ENCODE results near the gene MICAL2. TPM values are rescaled to one million over a fixed set of nuclear protein-coding genes. Genes with fewer than 3 reads are reported as not detected.

Gene MICAL2
- total and polyA plus RNA-seq, 2 of the 8 experiments (the other 6 are each of a cell fraction or from before 2014, with no cell fraction given), result 1.3 to 4.1 TPM

GRCh38 chr11:12271241-12271640, 160.9 kb downstream of the MICAL2 start:
- Histone ChIP-seq H3K27me3 (replicated peaks in 1 of 4; ENCODE audit: control insufficient read depth in 3 of 4, extremely low read depth in 1 of 4, insufficient read depth in 3 of 4, low read length in 3 of 4) (no peaks in the 10 kb centered on the region), H3K4me3 (ENCODE audit: extremely low read depth in 1 of 4, insufficient read depth in 2 of 4, low read depth in 3 of 4, low read length in 4 of 4) (no peak overlapping the region), H2AK5ac (ENCODE audit: low read depth, low read length) (no peak overlapping the region), H3K36me3 (ENCODE audit: control insufficient read depth in 2 of 4, insufficient read depth in 4 of 4, low read length in 3 of 4) (no peaks in the 10 kb centered on the region), H2BK5ac (ENCODE audit: low read depth, low read length) (no peak overlapping the region), H3K4ac (replicated peaks; ENCODE audit: insufficient read length, low read depth, low read length) (no peak overlapping the region), H2BK15ac (ENCODE audit: low read length) (no peak overlapping the region), H3K14ac (ENCODE audit: insufficient read length) (no peak overlapping the region), H2BK20ac (ENCODE audit: low read length) (no peak overlapping the region), H3K56ac (replicated peaks; ENCODE audit: insufficient read length, low read depth, low read length) (no peak overlapping the region), H3K4me1 (replicated peaks in 1 of 4; ENCODE audit: control insufficient read depth in 3 of 4, insufficient read depth in 4 of 4, low read length in 3 of 4) (no peaks in the 10 kb centered on the region; a peak in 1 of 7 replicates), H3K9me3 (ENCODE audit: insufficient read depth in 2 of 2, low read depth in 1 of 2, low read length in 1 of 2) (no peaks in the 10 kb centered on the region), H3K79me1 (ENCODE audit: low read depth, low read length) (no peaks in the 10 kb centered on the region), H4K91ac (replicated peaks; ENCODE audit: insufficient read length, low read length) (no peak overlapping the region), H4K8ac (ENCODE audit: extremely low read depth, insufficient read depth, low read length) (peak overlapping the region; percentile 28; the same call in 1 of the 2 replicates), H2BK120ac (replicated peaks; ENCODE audit: low read depth, low read length) (no peak overlapping the region), H4K5ac (ENCODE audit: insufficient read length, low read depth, low read length) (no peak overlapping the region), H4K20me1 (replicated peaks in 1 of 2; ENCODE audit: control insufficient read depth in 1 of 2, insufficient read depth in 2 of 2, low read length in 2 of 2) (no peaks in the 10 kb centered on the region), H3K18ac (ENCODE audit: extremely low read depth, low read length) (no peak overlapping the region), H3K23me2 (ENCODE audit: low read depth, low read length) (no peaks in the 10 kb centered on the region; the same call in 1 of the 2 replicates), H3K79me2 (ENCODE audit: control insufficient read depth in 1 of 2, insufficient read depth in 2 of 2, low read length in 2 of 2) (no peaks in the 10 kb centered on the region), H2AFZ (ENCODE audit: low read length) (no peak overlapping the region), H3K9ac (replicated peaks in 1 of 4; ENCODE audit: extremely low read depth in 1 of 4, low read depth in 3 of 4, low read length in 3 of 4) (no peak overlapping the region), H2BK12ac (ENCODE audit: low read depth, low read length) (no peak overlapping the region), H3K4me2 (ENCODE audit: insufficient read depth in 1 of 2, low read depth in 2 of 2, low read length in 2 of 2) (no peak overlapping the region), H3K23ac (ENCODE audit: insufficient read length) (no peak overlapping the region), H3K27ac (ENCODE audit: low read depth, low read length) (no peak overlapping the region)
- WGBS, 2 experiments (ENCODE audit: extremely low coverage in 1 of 2, insufficient coverage in 1 of 2, insufficient read length in 1 of 2, insufficient replicate concordance in 2 of 2, low coverage in 1 of 2, low lambda C conversion rate in 2 of 2, missing lambda C conversion rate in 1 of 2), result 62% methylated on average over 4 of the region's 4 CpGs; no CpG with 5 or more reads in 1 of the 2 experiments
- CTCF ChIA-PET (ENCODE audit: partially characterized antibody), result interaction anchor here (1.0 to 22.1 kb wide), 5 partner anchors 10 to 221 kb away, joined by 3 to 403 read pairs (median 15); no protein-coding TSS in a partner anchor
- POLR2A ChIA-PET (ENCODE audit: partially characterized antibody), result interaction anchor here (0.6 kb wide), 1 partner anchor 1462 kb away, joined by 3 read pairs; no protein-coding TSS in a partner anchor
- DNase-seq (ENCODE audit: low read depth in 1 of 2, low spot score in 2 of 2) (no peak), FAIRE-seq (no peak)
- TF ChIP-seq BCL11A (IDR thresholded peaks at IDR 0.05; ENCODE audit: low read depth in 2 of 2, low read length in 2 of 2), result no peak
- TF ChIP-seq ASH2L (IDR thresholded peaks at IDR 0.05; ENCODE audit: low read length), result no peak
- no peak for TF ChIP-seq TAF1 (IDR thresholded peaks at IDR 0.05; ENCODE audit: low read depth, low read length)
- TF ChIP-seq TEAD4 (IDR thresholded peaks at IDR 0.05; ENCODE audit: low read depth, low read length), result no peak
- TF ChIP-seq RXRA (IDR thresholded peaks at IDR 0.05; ENCODE audit: insufficient read depth, low read depth, low read length), result no peak
- TF ChIP-seq FOSL1 (IDR thresholded peaks at IDR 0.05; ENCODE audit: insufficient read depth, low read depth, low read length), result no peak
- TF ChIP-seq HDAC2 (IDR thresholded peaks at IDR 0.05; ENCODE audit: borderline replicate concordance in 1 of 2, low read depth in 2 of 2, low read length in 2 of 2), result no peak
- TF ChIP-seq RBBP5 (IDR thresholded peaks at IDR 0.05; ENCODE audit: borderline replicate concordance, low read depth, low read length), result no peak
- no peak for TF ChIP-seq ATF3 (IDR thresholded peaks at IDR 0.05; ENCODE audit: insufficient read depth, low read depth, low read length)

All from H1 (cell line).